HG03066 (cell line): ENCODE data around the gene MANEAL.

Source experiments
- ATAC-seq: cut with Tn5 transposase; IDR thresholded peaks from one replicate; pipeline ENCODE4 v1.9.1; 2021; ENCODE audit warnings: low read depth; ENCODE audit not compliant: unreplicated experiment

Gene MANEAL

GRCh38 chr1:37824001-37824400 lies 30.4 kb downstream of the MANEAL start:
- no peak for ATAC-seq

GRCh38 chr1:37825506-37825905 lies 31.9 kb downstream of the MANEAL start:
- ATAC-seq, result no peak

GRCh38 chr1:37828410-37829074 lies 34.9 kb downstream of the MANEAL start:
- ATAC-seq, result no peak

- no peak for ATAC-seq
These were observed 37.5 kb downstream of the MANEAL start for GRCh38 chr1:37831109-37831508.

GRCh38 chr1:37831809-37832208 lies 38.2 kb downstream of the MANEAL start:
- ATAC-seq, result no peak

GRCh38 chr1:37836788-37837187 lies 43.1 kb downstream of the MANEAL start:
- ATAC-seq, result no peak

GRCh38 chr1:37839676-37840075 lies 46.0 kb downstream of the MANEAL start:
- no peak for ATAC-seq

GRCh38 chr1:37840711-37841110 lies 47.1 kb downstream of the MANEAL start:
- ATAC-seq, result no peak

GRCh38 chr1:37841652-37842051 lies 48.0 kb downstream of the MANEAL start:
- ATAC-seq, result no peak

GRCh38 chr1:37844536-37844935 lies 50.9 kb downstream of the MANEAL start:
- no peak for ATAC-seq

- ATAC-seq, result no peak
These were observed 51.5 kb downstream of the MANEAL start for GRCh38 chr1:37845049-37845646.

- no peak for ATAC-seq
These were observed 52.1 kb downstream of the MANEAL start for GRCh38 chr1:37845786-37846185.

GRCh38 chr1:37846647-37847339 lies 53.1 kb downstream of the MANEAL start:
- no peak for ATAC-seq

- ATAC-seq, result no peak
These were observed 55.8 kb downstream of the MANEAL start for GRCh38 chr1:37849480-37849879.

- no peak for ATAC-seq
These were observed 56.8 kb downstream of the MANEAL start for GRCh38 chr1:37850352-37850955.
